Fibroblast of mammary gland (primary cell): ENCODE data around the gene HDAC11.

Experiments
- DNase-seq: peaks from one replicate; pipeline ENCODE4 v3.0.0-alpha.2; 2010; ENCODE audit warnings: low read depth
- H3K4me3 ChIP-seq: 2 replicates; pipeline ENCODE4 v1.5.1; 2011; ENCODE audit warnings: low read depth, mild to moderate bottlenecking, low read length, moderate library complexity; ENCODE audit not compliant: control insufficient read depth
- CTCF ChIP-seq: conservative IDR thresholded peaks from 2 replicates; pipeline ENCODE4 v1.5.1; 2011; ENCODE audit warnings: low read depth, low read length, inconsistent platforms; ENCODE audit not compliant: control insufficient read depth, insufficient read depth

HDAC11 gene

DNA sequence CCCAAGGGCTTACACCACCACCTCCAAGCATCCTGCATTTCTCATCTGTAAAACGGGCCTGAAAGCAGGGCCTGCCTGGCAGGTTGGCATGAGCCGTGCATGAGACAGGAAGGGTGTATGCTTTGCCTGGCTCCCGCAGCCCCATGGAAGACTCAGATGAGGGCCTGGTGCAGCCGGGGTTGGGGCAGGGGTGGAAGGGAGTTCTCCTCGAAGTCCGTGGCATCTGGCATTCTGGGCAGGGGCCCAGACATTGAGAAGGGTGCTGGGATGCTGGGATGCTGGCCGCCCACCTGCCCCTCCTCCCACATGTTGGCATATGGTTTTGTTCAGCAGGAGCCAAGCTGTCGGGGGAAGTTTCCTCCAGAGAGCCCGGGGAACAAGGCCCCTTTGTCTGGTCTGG lies 55.8 kb downstream of the HDAC11 start:
- H3K4me3 ChIP-seq = no peak overlapping the region
- TF ChIP-seq CTCF = no peak
- DNase-seq = no peak

DNA sequence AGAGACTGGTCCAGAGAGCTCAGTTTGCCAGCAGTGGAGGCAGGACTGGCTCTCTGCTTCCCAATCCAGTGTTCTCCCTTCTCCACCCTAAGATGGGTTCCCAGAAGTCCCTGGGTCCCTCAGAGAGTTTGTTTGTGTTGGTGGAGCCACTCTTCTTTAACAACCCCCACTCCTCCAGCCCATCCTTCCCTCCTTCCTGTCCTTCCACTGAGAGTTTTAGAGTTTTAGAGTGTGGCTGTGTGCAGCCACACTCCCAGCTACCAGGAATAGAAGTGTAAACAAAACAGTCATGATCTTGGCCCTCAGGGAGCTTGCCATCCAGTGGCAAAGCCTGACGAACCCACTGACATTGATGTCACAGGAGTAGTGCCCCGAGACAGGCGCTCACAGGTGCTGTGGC lies 56.3 kb downstream of the HDAC11 start:
- no peak for TF ChIP-seq CTCF
- DNase-seq = no peak

DNA sequence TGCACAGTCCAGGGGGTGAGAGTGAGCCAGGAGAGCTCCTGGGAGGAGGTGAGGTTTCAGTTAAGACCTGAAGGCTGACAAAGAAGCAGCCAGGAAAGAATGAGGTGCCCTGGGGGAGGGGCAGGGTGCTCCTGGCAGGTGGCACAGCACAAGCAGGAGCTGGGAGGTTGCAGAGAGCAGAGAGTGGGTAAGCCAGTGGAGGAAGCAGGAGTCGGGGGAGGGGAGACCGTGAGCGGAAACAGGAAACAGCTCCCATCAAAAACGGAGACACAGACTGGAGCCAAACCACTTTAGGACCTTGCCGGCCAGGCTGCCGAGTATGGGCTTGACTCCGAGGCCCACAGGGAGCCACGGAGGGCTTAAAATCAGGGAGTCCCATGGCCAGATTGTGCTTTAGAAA lies 56.7 kb downstream of the HDAC11 start:
- no peak overlapping the region for H3K4me3 ChIP-seq
- no peak for DNase-seq
- no peak for TF ChIP-seq CTCF

More for the DNA sequence above, 56.3 kb downstream of the HDAC11 start:
- no peak overlapping the region for H3K4me3 ChIP-seq

GRCh38 chr3:13537244-13537908 lies 57.3 kb downstream of the HDAC11 start:
- no peak for TF ChIP-seq CTCF
- H3K4me3 ChIP-seq = no peak overlapping the region
- no peak for DNase-seq

DNA sequence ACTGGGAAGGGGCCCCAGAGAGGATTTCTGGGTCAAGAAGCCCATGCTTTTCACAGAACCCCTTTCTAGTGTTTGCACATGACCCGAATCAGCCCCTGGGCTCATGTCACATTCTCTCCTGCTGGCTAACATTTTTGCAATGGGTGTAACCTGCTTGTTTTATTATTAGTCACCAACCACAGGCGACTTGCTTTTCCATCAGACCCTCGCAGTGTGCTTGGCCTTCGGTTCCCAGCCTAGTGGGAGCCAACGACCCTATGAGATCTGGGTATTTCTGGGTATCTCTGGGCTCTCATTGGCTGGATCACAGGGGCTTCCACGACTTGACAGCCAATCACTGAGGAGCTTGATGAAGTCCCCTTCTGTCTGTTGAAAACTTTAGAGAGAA lies 57.8 kb downstream of the HDAC11 start:
- no peak overlapping the region for H3K4me3 ChIP-seq
- peak; percentile 97 for DNase-seq

GRCh38 chr3:13538520-13539291 lies 58.6 kb downstream of the HDAC11 start:
- no peak overlapping the region for H3K4me3 ChIP-seq
- no peak for TF ChIP-seq CTCF
- no peak for DNase-seq

More for the DNA sequence above, 57.8 kb downstream of the HDAC11 start:
- no peak for TF ChIP-seq CTCF
